ENCODE data around the gene TAS2R60. TPM values are rescaled to one million over a fixed set of nuclear protein-coding genes. Genes with fewer than 3 reads are reported as not detected.

Gene TAS2R60
- total and polyA plus RNA-seq, 7 donors, result not detected

- 17 to 37% (median 29%) methylated on average over 1 of the region's 1 CpG for WGBS, 3 donors
- Histone ChIP-seq H3K4me1 (no peaks in the 10 kb centered on the region), H3K27me3 (ENCODE audit: insufficient read depth in 3 of 3, low read length in 2 of 3) (peaks cover 0 to 4% (median 0%) of the 10 kb centered on the region in 3 donors), H3K9me3 (no peaks in the 10 kb centered on the region), H3K27ac (no peak overlapping the region), H3K4me3 (no peak overlapping the region), H3K36me3 (ENCODE audit: insufficient read depth in 1 of 2, low read depth in 1 of 2) (no peaks in the 10 kb centered on the region)
- DNase-seq (no peak), ATAC-seq (no peak)
- intact Hi-C loops (cut with DNase I), result no loop called here
- no peak for TF ChIP-seq CTCF (IDR thresholded peaks at IDR 0.05)
Measured at GRCh38 chr7:143454091-143454680, 10.9 kb downstream of the TAS2R60 start.

- intact Hi-C loops (cut with DNase I), result no loop called here
- no peaks in the 10 kb centered on the region for H3K4me1 ChIP-seq
- WGBS, 3 donors, result 90 to 97% (median 91%) methylated on average over 2 of the region's 2 CpGs
- H3K36me3 ChIP-seq (ENCODE audit: insufficient read depth in 1 of 2, low read depth in 1 of 2), result no peaks in the 10 kb centered on the region
- no peak overlapping the region for H3K4me3 ChIP-seq
- H3K27me3 ChIP-seq (ENCODE audit: insufficient read depth in 3 of 3, low read length in 2 of 3), result peaks cover 0 to 4% (median 0%) of the 10 kb centered on the region in 3 donors
- no peaks in the 10 kb centered on the region for H3K9me3 ChIP-seq
- no peak for TF ChIP-seq CTCF (IDR thresholded peaks at IDR 0.05)
- H3K27ac ChIP-seq, result no peak overlapping the region
- ATAC-seq (no peak), DNase-seq (no peak)
Measured at GRCh38 chr7:143455491-143455890, 12.2 kb downstream of the TAS2R60 start.

GRCh38 chr7:143455942-143456341 is 12.7 kb downstream of the TAS2R60 start:
- Histone ChIP-seq H3K9me3 (no peaks in the 10 kb centered on the region), H3K4me1 (no peaks in the 10 kb centered on the region), H3K4me3 (no peak overlapping the region), H3K27me3 (ENCODE audit: insufficient read depth in 3 of 3, low read length in 2 of 3) (peaks cover 0 to 4% (median 0%) of the 10 kb centered on the region in 3 donors), H3K36me3 (ENCODE audit: insufficient read depth in 1 of 2, low read depth in 1 of 2) (no peaks in the 10 kb centered on the region), H3K27ac (no peak overlapping the region)
- DNase-seq (no peak), ATAC-seq (no peak)
- TF ChIP-seq CTCF (IDR thresholded peaks at IDR 0.05), result no peak
- intact Hi-C loops (cut with DNase I), result no loop called here
- WGBS, 3 donors, result 77 to 90% (median 88%) methylated on average over 4 of the region's 4 CpGs

GRCh38 chr7:143456992-143457793 is 13.9 kb downstream of the TAS2R60 start:
- DNase-seq, result no peak
- Histone ChIP-seq H3K4me1 (no peaks in the 10 kb centered on the region), H3K27ac (no peak overlapping the region), H3K9me3 (no peaks in the 10 kb centered on the region), H3K4me3 (no peak overlapping the region), H3K36me3 (ENCODE audit: insufficient read depth in 1 of 2, low read depth in 1 of 2) (no peaks in the 10 kb centered on the region), H3K27me3 (ENCODE audit: insufficient read depth in 3 of 3, low read length in 2 of 3) (peaks cover 0 to 2% (median 0%) of the 10 kb centered on the region in 3 donors)
- ATAC-seq, result no peak
- TF ChIP-seq CTCF (IDR thresholded peaks at IDR 0.05), result no peak
- WGBS, 3 donors, result 77 to 85% (median 83%) methylated on average over 4 of the region's 4 CpGs
- intact Hi-C loops (cut with DNase I), result no loop called here
